Mucosa of descending colon (tissue), 3 donors: ENCODE measurements around the gene CAMK2B. TPM values are rescaled to one million over a fixed set of nuclear protein-coding genes. Genes with fewer than 3 reads are reported as not detected.

ENCODE experiments used
- ATAC-seq: fragments of 200-7000 bp; cut with Tn5 transposase; one replicate; pipeline ENCODE4 v1.9.1; 2020; ENCODE audit warnings: mild to moderate bottlenecking, moderate library complexity
- DNase-seq, 3 donors: peaks; one replicate each; pipeline ENCODE4 v3.0.0-alpha.2; 2020
- H3K36me3 ChIP-seq: fragments of 200-600 bp; one replicate; pipeline ENCODE4 v1.8.0; 2021; ENCODE audit warnings: low read depth, mild to moderate bottlenecking
- H3K4me1 ChIP-seq: fragments of 200-600 bp; one replicate; pipeline ENCODE4 v1.8.0; 2021; ENCODE audit warnings: low read depth, mild to moderate bottlenecking
- H3K4me3 ChIP-seq: fragments of 200-600 bp; one replicate; pipeline ENCODE4 v1.8.0; 2021; ENCODE audit warnings: mild to moderate bottlenecking
- H3K9me3 ChIP-seq: fragments of 200-600 bp; one replicate; pipeline ENCODE4 v1.8.0; 2021; ENCODE audit warnings: mild to moderate bottlenecking
- intact Hi-C, 2 donors: fragments of 100-400 bp; cut with DNase I in 1 of 2; cut with micrococcal nuclease in 1 of 2; formaldehyde crosslinking; loops; one replicate each; pipeline versions ENCODE4 v1.11.0 to v1.11.1; 2022; cut with DNase I, micrococcal nuclease
- total RNA-seq, 3 donors: library from RNA; stranded (reverse); fragmentation: NEBNext Ultra II Directional in 2 of 3; extraction: Animal tissue kit (Norgen Biotek cat#: 25700) in 2 of 3; gene quantifications; one replicate each; pipeline versions ENCODE4 v1.2.1 to v1.2.4, GENCODE V29; 2021 to 2023
- TF ChIP-seq, protein P1 (sequence below): fragments of 200-600 bp; IDR thresholded peaks from one replicate; pipeline ENCODE4 v1.8.0; 2022; ENCODE audit warnings: antibody characterized with exemption, mild to moderate bottlenecking
- donor health status: DM: no; HTN: no; CAD: no; lungs with moderate emphysema.
- donor health status: DM: no; HTN: no; CAD: no.
- donor health status: DM: no; HTN: yes; CAD: no.

The CAMK2B gene
- total RNA-seq, 3 donors from 2014 or later = 0.35 to 2.2 (median 0.87) TPM

DNA sequence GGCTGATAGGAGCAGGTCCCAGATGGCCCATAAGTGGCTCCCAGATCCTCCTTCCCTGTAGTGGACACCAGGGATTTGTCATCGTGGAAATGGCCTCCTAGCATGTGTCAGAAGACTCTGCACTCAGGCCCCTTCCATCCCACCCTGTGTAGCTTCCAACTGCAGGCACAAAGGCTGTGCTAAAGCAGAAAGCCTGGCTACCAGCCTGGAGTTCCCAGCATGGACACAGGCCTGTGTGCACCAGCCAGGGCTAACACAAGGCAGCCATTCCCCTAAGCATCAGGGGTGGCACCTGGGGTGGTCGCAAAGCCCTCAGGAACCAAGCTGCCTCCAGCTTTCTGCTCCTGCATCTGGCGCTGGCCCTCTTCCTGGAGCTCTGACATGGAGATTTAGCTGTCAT lies 4.5 kb upstream of the CAMK2B start:
- no peak for ATAC-seq
- Histone ChIP-seq H3K4me1 (no peaks in the 10 kb centered on the region), H3K4me3 (no peak overlapping the region), H3K36me3 (no peaks in the 10 kb centered on the region), H3K9me3 (no peaks in the 10 kb centered on the region)
- TF ChIP-seq, protein P1, sequence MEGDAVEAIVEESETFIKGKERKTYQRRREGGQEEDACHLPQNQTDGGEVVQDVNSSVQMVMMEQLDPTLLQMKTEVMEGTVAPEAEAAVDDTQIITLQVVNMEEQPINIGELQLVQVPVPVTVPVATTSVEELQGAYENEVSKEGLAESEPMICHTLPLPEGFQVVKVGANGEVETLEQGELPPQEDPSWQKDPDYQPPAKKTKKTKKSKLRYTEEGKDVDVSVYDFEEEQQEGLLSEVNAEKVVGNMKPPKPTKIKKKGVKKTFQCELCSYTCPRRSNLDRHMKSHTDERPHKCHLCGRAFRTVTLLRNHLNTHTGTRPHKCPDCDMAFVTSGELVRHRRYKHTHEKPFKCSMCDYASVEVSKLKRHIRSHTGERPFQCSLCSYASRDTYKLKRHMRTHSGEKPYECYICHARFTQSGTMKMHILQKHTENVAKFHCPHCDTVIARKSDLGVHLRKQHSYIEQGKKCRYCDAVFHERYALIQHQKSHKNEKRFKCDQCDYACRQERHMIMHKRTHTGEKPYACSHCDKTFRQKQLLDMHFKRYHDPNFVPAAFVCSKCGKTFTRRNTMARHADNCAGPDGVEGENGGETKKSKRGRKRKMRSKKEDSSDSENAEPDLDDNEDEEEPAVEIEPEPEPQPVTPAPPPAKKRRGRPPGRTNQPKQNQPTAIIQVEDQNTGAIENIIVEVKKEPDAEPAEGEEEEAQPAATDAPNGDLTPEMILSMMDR = no peak
- DNase-seq = no peak
- intact Hi-C loops = no loop called here

DNA sequence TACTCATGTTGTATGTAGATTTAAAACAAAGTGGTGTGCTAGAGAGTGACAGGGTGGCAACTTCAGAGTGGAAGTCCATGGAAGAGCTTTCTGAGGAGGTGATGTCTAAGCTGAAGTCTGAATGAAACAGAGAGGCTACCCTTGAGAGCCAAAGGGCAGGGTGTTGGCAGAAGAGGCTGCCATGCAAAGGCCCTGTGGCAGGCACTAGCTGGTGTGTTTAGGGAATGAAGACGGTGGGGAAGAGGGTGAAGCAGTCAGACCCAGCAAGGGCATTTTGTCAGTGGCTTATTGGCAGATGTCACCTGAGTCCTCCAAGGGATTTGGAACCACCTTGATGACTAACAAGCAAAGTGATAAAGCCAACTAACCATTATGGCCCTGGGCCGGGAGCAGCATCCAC lies 3.7 kb upstream of the CAMK2B start:
- Histone ChIP-seq H3K9me3 (no peaks in the 10 kb centered on the region), H3K4me3 (no peak overlapping the region), H3K36me3 (no peaks in the 10 kb centered on the region), H3K4me1 (no peaks in the 10 kb centered on the region)
- ATAC-seq = no peak
- intact Hi-C loops = no loop called here
- TF ChIP-seq, protein P1 = no peak
- DNase-seq = no peak

DNA sequence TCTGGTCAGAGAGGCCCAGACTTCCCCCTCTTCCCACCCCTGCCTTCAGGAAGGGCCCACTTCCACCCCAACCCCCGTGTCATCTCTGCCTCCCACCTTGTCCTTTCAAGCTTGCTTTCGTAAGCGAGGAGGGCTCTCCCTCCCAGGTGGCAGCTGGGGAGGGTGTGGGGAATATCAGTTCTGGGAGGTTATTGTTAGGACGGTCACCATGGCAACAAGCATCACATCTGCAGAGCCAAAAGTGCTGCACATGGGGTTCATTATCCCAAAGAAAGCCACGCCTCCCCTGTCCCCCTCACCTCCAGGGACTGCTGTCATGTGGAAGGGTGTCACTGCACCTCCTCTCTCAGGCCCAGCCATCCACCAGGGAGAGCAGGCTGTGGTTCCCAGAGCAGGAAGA lies 2.6 kb upstream of the CAMK2B start:
- Histone ChIP-seq H3K9me3 (no peaks in the 10 kb centered on the region), H3K4me3 (no peak overlapping the region), H3K36me3 (no peaks in the 10 kb centered on the region), H3K4me1 (no peaks in the 10 kb centered on the region)
- no peak for DNase-seq
- intact Hi-C loops = no loop called here
- TF ChIP-seq, protein P1 = no peak
- ATAC-seq = no peak

DNA sequence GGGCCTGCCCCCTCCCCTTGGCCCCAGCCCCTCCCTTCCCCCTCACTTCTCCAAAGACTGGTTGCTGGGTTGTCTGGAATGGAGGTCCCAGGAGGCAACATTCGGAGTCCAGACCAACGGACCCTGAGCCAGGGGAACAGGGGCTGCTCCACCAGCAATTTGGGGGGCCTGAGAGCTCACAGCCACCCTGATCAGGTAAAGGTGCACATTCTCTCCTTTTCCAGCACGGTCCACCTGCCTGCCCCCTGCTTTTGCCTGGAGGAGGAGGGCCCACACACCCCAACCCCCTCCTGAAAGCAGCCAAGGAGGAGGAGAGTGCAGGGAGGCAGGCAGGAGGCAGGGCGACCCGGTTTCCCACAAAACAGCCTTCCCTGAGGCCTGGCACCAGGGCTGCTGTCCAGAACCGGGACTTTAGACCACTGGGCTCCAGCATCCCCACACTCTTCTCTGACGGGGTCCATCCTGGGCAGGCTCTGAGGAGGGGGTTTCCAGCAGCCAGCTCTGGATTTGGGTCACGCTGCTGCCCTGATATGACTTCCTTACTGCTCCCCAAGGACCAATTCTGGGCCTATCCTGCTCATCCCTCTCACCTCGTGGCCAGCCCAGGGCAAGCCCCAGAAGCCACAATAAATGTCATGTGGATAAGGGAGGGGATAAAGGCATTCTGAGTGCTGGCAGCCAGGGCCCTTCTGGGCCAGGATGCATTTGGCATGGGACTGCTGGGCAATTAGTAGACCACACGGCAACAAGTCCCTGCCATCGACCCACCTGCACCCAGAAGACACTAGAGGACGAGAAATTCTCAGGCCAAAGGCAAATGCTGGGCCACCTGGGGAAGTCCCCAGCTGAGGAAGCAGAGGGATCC lies 1.1 kb upstream of the CAMK2B start:
- DNase-seq = no peak
- no peak for ATAC-seq
- H3K9me3 ChIP-seq = no peaks in the 10 kb centered on the region
- no peaks in the 10 kb centered on the region for H3K36me3 ChIP-seq
- H3K4me3 ChIP-seq = no peak overlapping the region
- intact Hi-C loops = no loop called here
- TF ChIP-seq, protein P1 = no peak
- H3K4me1 ChIP-seq = no peaks in the 10 kb centered on the region

DNA sequence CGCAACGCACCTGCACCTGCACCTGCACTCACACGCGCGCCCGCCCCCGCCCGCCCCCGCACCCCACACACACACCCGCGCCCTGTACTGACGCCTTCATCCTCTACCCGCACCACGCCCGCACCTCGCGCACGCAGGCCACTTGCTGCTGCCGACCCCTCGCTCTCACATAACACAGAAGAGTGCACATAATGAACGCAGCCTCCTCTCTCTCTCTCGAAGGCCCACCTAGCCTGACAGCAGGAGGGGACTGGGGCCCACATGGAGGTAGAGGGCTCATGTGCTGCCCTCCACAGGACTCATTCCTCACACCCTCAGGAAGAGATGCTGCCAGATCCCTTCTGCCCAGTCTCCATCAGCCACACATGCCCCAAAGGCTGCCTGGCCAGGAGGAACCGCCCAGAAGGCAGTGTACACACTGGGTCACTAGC lies 432 bp upstream of the CAMK2B start:
- ATAC-seq (no peak), DNase-seq (no peak)
- no peaks in the 10 kb centered on the region for H3K36me3 ChIP-seq
- no peak overlapping the region for H3K4me3 ChIP-seq
- intact Hi-C loops = no loop called here
- no peaks in the 10 kb centered on the region for H3K9me3 ChIP-seq
- H3K4me1 ChIP-seq = no peaks in the 10 kb centered on the region
- TF ChIP-seq, protein P1 = no peak
